Neural cell (in vitro differentiated cells): ENCODE results near the gene OR9A2. TPM values are rescaled to one million over a fixed set of nuclear protein-coding genes. Genes with fewer than 3 reads are reported as not detected.

Source experiments
- H2AFZ ChIP-seq: fragments of 200-600, 300-800 bp; sonication (generic), shearing (Covaris generic); 2 replicates; pipeline ENCODE4 v1.6.0; 2014; ENCODE audit warnings: low read depth, mild to moderate bottlenecking, antibody characterized with exemption, low read length, moderate library complexity
- H3F3A ChIP-seq: fragments of 200-600 bp; shearing (Covaris generic); 2 replicates; pipeline ENCODE4 v1.6.1; 2016; ENCODE audit warnings: mild to moderate bottlenecking, moderate library complexity, mixed read lengths, antibody characterized with exemption, low read length; ENCODE audit not compliant: insufficient read depth, poor library complexity, severe bottlenecking
- H3K27ac ChIP-seq: fragments of 200-600, 300-800 bp; sonication (generic), shearing (Covaris generic); 2 replicates; pipeline ENCODE4 v1.5.1; 2014; ENCODE audit warnings: mild to moderate bottlenecking, low read length, moderate library complexity
- H3K27me3 ChIP-seq: fragments of 300-800, 200-600 bp; sonication (generic), shearing (Covaris generic); 2 replicates; pipeline ENCODE4 v1.6.0; 2014; ENCODE audit warnings: mild to moderate bottlenecking, low read depth, low read length, moderate library complexity; ENCODE audit not compliant: insufficient read depth
- H3K36me3 ChIP-seq: fragments of 300-800, 200-600 bp; sonication (generic), shearing (Covaris generic); 2 replicates; pipeline ENCODE4 v1.5.1; 2014; ENCODE audit warnings: mild to moderate bottlenecking, antibody characterized with exemption, low read length, moderate library complexity; ENCODE audit not compliant: insufficient read depth
- H3K4me2 ChIP-seq: fragments of 300-800, 200-600 bp; sonication (generic), shearing (Covaris generic); 2 replicates; pipeline ENCODE4 v1.6.0; 2014; ENCODE audit warnings: mild to moderate bottlenecking, low read length
- H3K4me3 ChIP-seq: fragments of 300-800, 200-600 bp; sonication (generic), shearing (Covaris generic); 2 replicates; pipeline ENCODE4 v1.5.1; 2014; ENCODE audit warnings: mild to moderate bottlenecking, low read length, moderate library complexity
- H3K79me2 ChIP-seq: fragments of 200-600 bp; shearing (Covaris generic); replicated peaks from 2 replicates; pipeline ENCODE4 v1.6.0; 2014; ENCODE audit warnings: mild to moderate bottlenecking, low read length, moderate library complexity; ENCODE audit not compliant: insufficient read depth
- H3K9ac ChIP-seq: fragments of 300-800, 200-600 bp; sonication (generic), shearing (Covaris generic); 2 replicates; pipeline ENCODE4 v1.6.1; 2016; ENCODE audit warnings: mild to moderate bottlenecking, low read length, mixed read lengths
- H3K9me2 ChIP-seq: fragments of 200-600 bp; shearing (Covaris generic); 2 replicates; pipeline ENCODE4 v1.6.1; 2016; ENCODE audit warnings: mild to moderate bottlenecking, low read length, mixed read lengths; ENCODE audit not compliant: insufficient read depth
- H3K9me3 ChIP-seq: fragments of 200-600, 300-800 bp; sonication (generic), shearing (Covaris generic); 2 replicates; pipeline ENCODE4 v1.6.1; 2016; ENCODE audit warnings: mild to moderate bottlenecking, mixed run types, low read length, moderate library complexity, mixed read lengths
- H4K20me1 ChIP-seq: fragments of 200-600 bp; shearing (Covaris generic); 2 replicates; pipeline ENCODE4 v1.6.1; 2016; ENCODE audit warnings: mild to moderate bottlenecking, mixed run types; ENCODE audit not compliant: insufficient read depth
- EP300 ChIP-seq: fragments of 450-650 bp; conservative IDR thresholded peaks from 2 replicates; pipeline ENCODE4 v1.6.1; 2014; ENCODE audit warnings: antibody characterized with exemption, mild to moderate bottlenecking, moderate library complexity; ENCODE audit not compliant: poor library complexity, severe bottlenecking
- EZH2 ChIP-seq: fragments of 200-600, 300-800 bp; shearing (Covaris generic), sonication (generic); IDR thresholded peaks from 2 replicates; pipeline ENCODE4 v1.6.1; 2014; ENCODE audit warnings: antibody characterized with exemption, low read length, borderline replicate concordance, mild to moderate bottlenecking; ENCODE audit not compliant: insufficient read depth, poor library complexity, severe bottlenecking
- MXI1 ChIP-seq: fragments of 450-650 bp; conservative IDR thresholded peaks from 2 replicates; pipeline ENCODE4 v1.6.1; 2014; ENCODE audit warnings: antibody characterized with exemption, mild to moderate bottlenecking; ENCODE audit not compliant: poor library complexity, severe bottlenecking
- POLR2AphosphoS5 ChIP-seq: IDR thresholded peaks from 2 replicates; pipeline ENCODE4 v1.6.1; 2012
- RAD21 ChIP-seq: fragments of 450-650 bp; conservative IDR thresholded peaks from 2 replicates; pipeline ENCODE4 v1.6.1; 2014; ENCODE audit warnings: antibody characterized with exemption, mild to moderate bottlenecking, moderate library complexity
- SMC3 ChIP-seq: fragments of 450-650 bp; conservative IDR thresholded peaks from 2 replicates; pipeline ENCODE4 v1.6.1; 2014; ENCODE audit warnings: antibody characterized with exemption, mild to moderate bottlenecking, moderate library complexity; ENCODE audit not compliant: poor library complexity
- TAF1 ChIP-seq: IDR thresholded peaks from 2 replicates; pipeline ENCODE4 v1.6.1; 2012; ENCODE audit warnings: low read depth
- polyA plus RNA-seq: library from polyadenylated mRNA; depleted of rRNA; stranded (reverse); fragments of >200 nt; gene quantifications from 2 replicates; pipeline ENCODE4 v1.2.3, GENCODE V29; 2014
- TF ChIP-seq, protein P1 (sequence below): fragments of 450-650 bp; IDR thresholded peaks from 2 replicates; pipeline ENCODE4 v1.5.1; 2014; ENCODE audit warnings: antibody characterized with exemption, mild to moderate bottlenecking, moderate library complexity; ENCODE audit not compliant: poor library complexity, severe bottlenecking
- TF ChIP-seq, protein P2 (sequence below): IDR thresholded peaks from 2 replicates; pipeline ENCODE4 v1.6.1; 2012; ENCODE audit warnings: borderline replicate concordance

Gene OR9A2
- polyA plus RNA-seq, 1 donor from 2014 or later: not detected

DNA sequence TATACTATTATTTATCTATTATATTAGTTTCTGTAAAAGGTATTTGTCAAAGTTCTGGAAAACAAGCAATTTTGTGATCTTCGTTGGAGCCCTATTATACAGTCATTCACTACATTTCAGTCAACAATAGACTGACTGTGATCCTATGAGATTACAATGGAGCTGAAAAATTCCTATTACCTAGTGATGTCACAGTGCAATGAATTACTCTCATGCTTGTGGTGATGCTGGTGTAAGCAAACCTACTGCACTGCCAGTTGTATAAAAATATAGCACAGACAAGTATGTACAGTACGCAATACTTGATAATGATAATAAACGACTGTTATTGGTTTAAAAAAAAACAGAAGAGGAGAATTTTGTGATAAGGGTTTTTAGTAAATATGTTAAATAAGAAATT is 46.6 kb upstream of the OR9A2 start:
- no peaks in the 10 kb centered on the region for H4K20me1 ChIP-seq
- no peaks in the 10 kb centered on the region for H3F3A ChIP-seq
- H3K9me3 ChIP-seq: no peaks in the 10 kb centered on the region
- H3K4me3 ChIP-seq: no peak overlapping the region
- H3K79me2 ChIP-seq: no peaks in the 10 kb centered on the region
- H2AFZ ChIP-seq: no peak overlapping the region
- H3K9me2 ChIP-seq: no peaks in the 10 kb centered on the region
- TF ChIP-seq, protein P1, sequence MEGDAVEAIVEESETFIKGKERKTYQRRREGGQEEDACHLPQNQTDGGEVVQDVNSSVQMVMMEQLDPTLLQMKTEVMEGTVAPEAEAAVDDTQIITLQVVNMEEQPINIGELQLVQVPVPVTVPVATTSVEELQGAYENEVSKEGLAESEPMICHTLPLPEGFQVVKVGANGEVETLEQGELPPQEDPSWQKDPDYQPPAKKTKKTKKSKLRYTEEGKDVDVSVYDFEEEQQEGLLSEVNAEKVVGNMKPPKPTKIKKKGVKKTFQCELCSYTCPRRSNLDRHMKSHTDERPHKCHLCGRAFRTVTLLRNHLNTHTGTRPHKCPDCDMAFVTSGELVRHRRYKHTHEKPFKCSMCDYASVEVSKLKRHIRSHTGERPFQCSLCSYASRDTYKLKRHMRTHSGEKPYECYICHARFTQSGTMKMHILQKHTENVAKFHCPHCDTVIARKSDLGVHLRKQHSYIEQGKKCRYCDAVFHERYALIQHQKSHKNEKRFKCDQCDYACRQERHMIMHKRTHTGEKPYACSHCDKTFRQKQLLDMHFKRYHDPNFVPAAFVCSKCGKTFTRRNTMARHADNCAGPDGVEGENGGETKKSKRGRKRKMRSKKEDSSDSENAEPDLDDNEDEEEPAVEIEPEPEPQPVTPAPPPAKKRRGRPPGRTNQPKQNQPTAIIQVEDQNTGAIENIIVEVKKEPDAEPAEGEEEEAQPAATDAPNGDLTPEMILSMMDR: no peak
- TF ChIP-seq RAD21: no peak
- TF ChIP-seq MXI1: no peak
- no peak for TF ChIP-seq TAF1
- TF ChIP-seq POLR2AphosphoS5: no peak
- TF ChIP-seq EZH2: no peak
- TF ChIP-seq SMC3: no peak
- TF ChIP-seq, protein P2, sequence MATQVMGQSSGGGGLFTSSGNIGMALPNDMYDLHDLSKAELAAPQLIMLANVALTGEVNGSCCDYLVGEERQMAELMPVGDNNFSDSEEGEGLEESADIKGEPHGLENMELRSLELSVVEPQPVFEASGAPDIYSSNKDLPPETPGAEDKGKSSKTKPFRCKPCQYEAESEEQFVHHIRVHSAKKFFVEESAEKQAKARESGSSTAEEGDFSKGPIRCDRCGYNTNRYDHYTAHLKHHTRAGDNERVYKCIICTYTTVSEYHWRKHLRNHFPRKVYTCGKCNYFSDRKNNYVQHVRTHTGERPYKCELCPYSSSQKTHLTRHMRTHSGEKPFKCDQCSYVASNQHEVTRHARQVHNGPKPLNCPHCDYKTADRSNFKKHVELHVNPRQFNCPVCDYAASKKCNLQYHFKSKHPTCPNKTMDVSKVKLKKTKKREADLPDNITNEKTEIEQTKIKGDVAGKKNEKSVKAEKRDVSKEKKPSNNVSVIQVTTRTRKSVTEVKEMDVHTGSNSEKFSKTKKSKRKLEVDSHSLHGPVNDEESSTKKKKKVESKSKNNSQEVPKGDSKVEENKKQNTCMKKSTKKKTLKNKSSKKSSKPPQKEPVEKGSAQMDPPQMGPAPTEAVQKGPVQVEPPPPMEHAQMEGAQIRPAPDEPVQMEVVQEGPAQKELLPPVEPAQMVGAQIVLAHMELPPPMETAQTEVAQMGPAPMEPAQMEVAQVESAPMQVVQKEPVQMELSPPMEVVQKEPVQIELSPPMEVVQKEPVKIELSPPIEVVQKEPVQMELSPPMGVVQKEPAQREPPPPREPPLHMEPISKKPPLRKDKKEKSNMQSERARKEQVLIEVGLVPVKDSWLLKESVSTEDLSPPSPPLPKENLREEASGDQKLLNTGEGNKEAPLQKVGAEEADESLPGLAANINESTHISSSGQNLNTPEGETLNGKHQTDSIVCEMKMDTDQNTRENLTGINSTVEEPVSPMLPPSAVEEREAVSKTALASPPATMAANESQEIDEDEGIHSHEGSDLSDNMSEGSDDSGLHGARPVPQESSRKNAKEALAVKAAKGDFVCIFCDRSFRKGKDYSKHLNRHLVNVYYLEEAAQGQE: no peak
- no peak for TF ChIP-seq EP300
- H3K27me3 ChIP-seq: no peaks in the 10 kb centered on the region
- no peak overlapping the region for H3K27ac ChIP-seq
- H3K9ac ChIP-seq: no peak overlapping the region
- no peak overlapping the region for H3K4me2 ChIP-seq
- no peaks in the 10 kb centered on the region for H3K36me3 ChIP-seq

DNA sequence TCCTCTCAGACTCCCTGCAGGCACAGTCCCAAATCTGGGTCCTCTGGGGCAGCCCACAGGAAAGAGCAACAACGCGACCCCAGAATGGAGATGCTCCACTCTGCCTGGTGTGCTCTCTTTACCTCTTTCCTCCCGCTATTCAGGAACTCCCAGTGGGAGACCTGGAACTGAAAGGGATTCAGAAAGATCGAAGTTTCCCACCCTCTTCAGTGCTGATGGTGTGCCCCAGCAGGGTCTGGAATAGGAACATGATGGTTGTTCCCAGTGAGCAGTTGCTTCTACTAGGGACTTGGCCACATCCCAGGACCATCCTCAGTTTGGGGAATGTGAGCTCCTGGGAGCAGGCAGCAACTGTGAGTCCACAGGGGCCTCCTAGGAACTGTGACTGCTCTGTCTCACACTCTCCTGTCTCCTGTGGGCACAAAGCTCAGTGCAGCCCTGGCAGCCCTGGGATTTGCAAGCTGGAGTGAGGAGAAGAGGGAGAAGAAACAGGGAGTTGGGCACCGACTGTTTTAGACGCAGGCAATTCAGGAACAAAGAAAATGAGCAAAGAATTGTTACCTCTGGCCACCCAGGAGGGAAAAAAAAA is 43.1 kb upstream of the OR9A2 start:
- no peak overlapping the region for H3K4me3 ChIP-seq
- no peak overlapping the region for H3K27ac ChIP-seq
- H2AFZ ChIP-seq: no peak overlapping the region
- H3K4me2 ChIP-seq: no peak overlapping the region
- no peaks in the 10 kb centered on the region for H3F3A ChIP-seq
- no peaks in the 10 kb centered on the region for H3K36me3 ChIP-seq
- no peak overlapping the region for H3K9ac ChIP-seq
- no peaks in the 10 kb centered on the region for H3K9me2 ChIP-seq
- H3K79me2 ChIP-seq: no peaks in the 10 kb centered on the region
- H4K20me1 ChIP-seq: no peaks in the 10 kb centered on the region
- TF ChIP-seq TAF1 (no peak), EZH2 (no peak), EP300 (no peak), POLR2AphosphoS5 (no peak), SMC3 (no peak), MXI1 (no peak), RAD21 (no peak)
- TF ChIP-seq, protein P2: no peak
- TF ChIP-seq, protein P1: no peak
- H3K9me3 ChIP-seq: no peaks in the 10 kb centered on the region
- no peaks in the 10 kb centered on the region for H3K27me3 ChIP-seq
